CD4-positive, alpha-beta T cell treated with Interleukin-4 for 4 hours (primary cell): ENCODE results near the gene WNT10A.
"Not testable (repeated sequence)": the region's sequence is repeated elsewhere in the genome, so short reads cannot be mapped to it uniquely, and the experiment has no call there.

Source experiments
- DNase-seq: peaks from one replicate; pipeline ENCODE4 v3.0.0-alpha.2; 2020

The WNT10A gene

DNA sequence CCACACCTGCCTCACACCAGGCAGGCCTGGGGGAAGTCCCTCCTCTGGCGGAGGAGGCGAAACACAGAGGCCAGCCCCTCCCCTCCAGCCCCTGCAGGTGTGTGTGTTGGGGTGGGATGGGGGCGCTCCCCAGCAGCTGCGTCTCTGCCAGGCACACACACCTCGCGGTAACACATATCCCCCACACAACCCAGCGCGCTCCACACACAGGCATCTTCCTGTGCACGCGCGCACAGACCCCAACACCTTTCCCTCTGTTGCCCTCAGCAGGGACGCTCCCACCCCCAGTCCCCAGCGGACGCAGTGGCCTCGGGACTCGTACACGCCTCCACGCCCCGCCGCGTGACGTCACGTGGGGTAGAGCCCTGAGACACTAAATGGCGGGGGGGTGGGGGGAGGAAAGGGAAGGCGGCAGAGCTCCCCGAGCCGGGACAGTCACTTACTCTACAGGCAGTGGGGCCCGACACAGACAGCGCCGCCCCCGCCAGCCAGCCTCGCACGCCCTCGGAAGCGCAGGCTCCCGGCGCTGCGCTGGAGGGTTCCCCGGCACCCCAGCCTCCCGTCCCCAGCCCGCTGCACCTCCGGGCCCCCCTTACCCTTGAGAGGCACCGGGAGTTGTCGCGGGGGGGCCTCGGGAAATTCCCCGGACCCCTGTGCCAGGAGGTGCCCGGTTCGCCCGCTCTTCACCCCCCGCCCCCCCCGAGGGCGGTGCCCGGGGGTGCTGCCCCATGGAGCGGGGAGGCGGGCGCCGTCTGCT is at the start of gene WNT10A:
Gene WNT10A, plus strand, starts transcription at position 751 of the 757 bp plus-strand sequence. CDS start 144 bp downstream, outside the sequence.
- DNase-seq, result peak; percentile 92

DNA sequence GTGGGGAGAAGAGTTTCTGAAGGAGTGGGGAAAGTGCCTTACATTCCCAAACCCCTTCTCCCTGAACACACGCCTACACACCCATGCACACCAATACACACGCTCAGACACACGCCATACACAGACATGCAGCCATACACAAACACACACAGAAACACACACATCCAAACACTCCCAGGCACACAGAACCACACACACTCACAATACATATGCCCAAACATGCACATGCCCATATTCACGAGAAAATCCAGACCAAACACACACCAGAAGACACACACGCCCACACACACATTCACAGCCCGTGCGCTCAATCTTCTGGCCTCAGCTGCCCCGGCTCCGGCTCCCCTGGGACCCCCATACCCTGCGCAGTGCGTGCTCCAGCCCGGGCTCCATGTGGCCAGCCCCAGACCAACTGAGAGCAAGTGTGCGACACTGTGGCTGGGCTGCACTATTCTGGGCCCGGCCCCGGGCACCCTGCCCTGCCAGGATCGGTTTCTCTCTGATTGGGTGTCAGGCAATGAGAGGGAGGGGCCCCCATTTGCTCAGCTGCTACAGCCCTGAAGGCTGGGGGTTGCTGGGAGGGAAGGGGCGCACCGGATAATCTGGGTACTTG is 49.2 kb upstream of the WNT10A start, which contains the start of gene PRKAG3:
Gene PRKAG3, minus strand, starts transcription at position 426 of the 613 bp plus-strand sequence.
- no peak for DNase-seq

DNA sequence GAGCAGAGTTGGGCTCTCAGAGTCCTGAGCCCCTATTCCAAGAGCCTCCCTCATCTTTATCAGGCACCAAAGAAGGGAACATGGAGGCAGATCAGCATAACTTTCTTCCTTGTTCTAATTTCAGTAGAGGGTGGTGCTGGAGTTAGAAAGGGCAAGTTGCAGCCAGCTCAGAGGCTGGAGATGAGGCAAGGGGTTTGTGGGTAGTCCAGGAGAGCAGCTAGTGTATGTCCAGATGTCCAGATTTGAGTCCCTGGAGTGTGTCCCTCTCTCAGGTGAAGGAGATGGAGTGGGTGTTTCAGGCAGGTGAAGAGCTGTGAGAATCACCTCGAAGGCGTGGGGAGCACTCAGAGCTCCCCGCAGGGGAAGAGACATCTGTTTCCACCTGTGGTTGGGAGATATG is 48.6 kb upstream of the WNT10A start:
- DNase-seq, result no peak

DNA sequence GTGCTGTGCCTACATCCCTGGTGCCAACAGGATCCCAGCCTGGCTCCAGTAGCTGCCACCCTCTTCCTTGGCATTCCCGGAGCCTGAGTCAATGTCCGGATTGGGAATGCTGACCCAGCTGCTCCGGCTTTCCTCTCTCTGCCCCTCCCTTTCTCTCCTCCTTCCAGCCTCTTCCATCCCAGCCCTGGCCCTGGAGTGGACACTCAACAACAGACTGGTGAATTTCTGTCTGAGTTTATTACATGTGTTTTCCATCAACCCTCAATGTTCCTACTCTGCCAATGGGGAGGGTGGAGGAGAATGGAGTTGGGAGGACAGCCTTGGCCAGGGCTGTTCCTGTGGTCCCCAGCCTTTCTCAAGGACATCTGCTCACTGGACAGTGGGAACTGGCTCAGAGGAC is 48.1 kb upstream of the WNT10A start:
- no peak for DNase-seq

DNA sequence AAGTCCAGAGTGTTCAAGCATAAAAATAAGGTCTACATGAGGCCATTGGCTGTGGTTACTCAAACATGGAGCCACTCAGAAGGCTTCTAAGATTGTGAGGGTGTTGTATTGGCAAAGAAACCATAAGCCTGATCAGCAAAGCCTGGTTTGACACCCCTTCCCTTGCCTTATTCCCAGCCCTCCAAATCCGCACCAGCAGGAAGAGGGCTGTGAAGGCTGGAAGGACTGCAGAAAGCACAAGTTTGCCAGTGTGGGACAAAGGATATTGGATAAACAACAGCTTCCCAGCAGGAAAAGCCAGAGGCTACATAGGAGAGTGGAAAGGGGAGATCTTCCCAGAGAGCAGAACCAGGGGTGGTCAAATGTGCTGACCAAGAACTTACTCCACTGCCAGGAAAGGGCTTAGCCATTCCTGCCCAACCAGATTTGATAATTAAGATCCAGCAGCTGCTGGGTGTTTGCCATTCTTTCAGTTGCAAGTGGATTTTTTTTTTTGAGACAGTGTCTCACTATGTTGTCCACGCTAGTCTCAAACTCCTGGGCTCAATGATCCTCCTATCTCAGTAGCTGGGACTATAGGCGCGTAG is 47.5 kb upstream of the WNT10A start:
- DNase-seq, result no peak

DNA sequence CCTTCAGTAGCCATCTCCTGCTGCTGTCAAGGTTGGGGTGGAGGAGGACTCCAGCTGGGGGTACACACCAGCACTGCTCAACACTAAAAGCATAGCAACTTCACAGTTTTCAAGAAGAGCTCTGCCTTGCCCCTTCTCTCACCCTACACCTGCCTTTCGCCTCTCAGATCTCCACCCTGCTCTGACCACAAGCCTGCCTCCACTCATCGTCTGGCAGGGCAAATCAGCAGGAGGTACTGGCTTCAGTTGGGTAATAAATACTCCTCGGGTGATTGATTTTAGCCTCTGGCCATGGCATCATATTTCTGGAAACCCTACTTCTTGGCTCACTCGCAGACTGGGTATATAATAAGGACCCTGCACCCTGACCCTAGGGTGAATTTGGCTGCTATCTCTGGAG is 46.0 kb upstream of the WNT10A start:
- no peak for DNase-seq

DNA sequence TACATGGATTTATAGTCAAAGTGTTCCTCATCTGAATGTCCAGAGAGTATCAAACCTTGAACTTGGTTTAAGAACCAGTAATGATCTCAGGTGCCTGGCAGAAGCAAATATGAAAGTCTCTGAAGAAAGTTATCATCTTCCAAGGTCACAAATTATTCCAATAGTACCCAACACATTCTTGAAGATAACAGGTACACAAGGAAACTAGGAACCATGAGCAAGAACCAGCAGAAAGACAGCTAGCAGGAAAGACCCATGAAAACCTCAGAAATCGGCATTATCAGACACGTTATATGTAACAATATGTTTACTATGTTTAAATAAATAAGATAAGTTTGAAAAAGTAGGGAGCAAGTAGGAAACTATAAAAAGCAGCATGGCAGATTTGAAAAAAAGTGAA is 43.2 kb upstream of the WNT10A start:
- DNase-seq, result no peak

DNA sequence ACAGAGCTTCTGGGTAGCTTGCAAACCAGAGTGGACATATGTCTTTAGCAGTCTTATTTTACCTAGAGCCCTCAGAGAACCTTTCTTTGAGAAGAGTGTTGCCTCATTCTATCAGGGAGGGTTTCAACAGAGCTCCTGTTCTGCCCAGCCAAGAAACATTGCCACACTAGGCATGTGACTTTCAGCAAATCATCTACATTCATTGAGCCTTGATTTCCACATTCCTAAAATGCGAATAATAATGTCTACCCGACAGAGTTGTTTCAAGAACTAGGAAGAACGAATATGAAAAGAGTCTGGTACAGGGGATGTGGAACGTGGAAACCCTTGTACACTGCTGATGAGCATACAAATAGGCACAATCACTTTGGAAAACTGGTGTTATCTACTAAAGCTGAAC is 41.2 kb upstream of the WNT10A start:
- no peak for DNase-seq

DNA sequence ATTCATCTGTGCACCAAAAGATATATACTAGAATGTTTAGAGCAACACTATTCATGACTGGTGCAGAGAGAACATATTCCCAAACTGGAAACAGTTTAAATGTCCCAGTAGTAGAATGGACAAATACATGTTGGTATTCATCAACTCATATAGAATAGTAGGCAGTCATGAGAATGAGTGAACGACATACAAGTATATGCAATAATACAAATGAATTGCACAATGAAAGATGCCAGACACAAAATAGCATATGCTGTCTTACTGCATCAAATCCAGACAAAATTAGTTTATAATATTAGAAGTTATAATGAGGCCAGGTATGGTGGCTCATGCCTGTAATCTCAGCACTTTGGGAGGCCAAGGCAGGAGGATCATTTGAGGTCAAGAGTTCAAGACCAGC is 40.8 kb upstream of the WNT10A start:
- no peak for DNase-seq

DNA sequence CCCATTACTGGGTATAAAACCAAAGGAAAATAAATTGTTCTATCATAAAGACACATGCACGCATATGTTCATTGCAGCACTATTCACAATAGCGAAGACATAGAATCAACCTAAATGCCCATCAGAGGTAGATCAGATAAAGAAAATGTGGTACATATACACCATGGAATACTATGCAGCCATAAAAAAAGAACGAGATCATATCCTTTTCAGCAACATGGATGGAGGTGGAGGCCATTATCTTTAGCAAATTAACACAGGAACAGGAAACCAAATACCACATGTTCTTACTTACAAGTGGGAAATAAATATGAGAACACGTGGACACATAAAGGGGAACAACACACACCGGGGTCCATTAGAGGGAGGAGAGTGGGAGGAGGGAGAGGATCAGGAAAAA is 36.3 kb upstream of the WNT10A start:
- not testable (repeated sequence) for DNase-seq

DNA sequence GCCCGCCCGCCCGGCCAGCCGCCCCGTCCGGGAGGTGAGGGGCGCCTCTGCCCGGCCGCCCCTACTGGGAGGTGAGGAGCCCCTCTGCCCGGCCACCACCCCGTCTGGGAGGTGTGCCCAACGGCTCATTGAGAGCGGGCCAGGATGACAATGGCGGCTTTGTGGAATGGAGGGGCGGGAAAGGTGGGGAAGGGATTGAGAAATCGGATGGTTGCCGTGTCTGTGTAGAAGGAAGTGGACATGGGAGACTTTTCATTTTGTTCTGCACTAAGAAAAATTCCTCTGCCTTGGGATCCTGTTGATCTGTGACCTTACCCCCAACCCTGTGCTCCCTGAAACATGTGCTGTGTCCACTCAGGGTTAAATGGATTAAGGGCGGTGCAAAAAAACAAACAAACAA is 33.7 kb upstream of the WNT10A start:
- DNase-seq, result not testable (repeated sequence)

DNA sequence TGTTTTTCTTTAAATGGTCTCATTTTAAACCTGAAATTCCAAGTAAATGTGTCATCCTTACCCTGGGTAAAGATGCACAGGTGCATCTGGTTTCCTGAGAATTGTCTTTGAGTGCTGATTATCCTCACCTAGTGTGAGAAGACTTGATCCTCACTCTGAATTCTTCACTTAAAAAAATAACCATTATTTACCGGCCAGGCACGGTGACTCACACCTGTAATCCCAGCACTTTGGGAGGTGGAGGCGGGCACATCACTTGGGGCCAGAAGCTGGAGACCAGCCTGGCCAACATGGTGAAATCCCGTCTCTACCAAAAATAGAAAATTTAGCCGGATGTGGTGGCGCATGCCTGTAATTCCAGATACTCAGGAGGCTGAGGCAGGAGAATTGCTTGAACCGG is 30.9 kb upstream of the WNT10A start:
- DNase-seq, result no peak

DNA sequence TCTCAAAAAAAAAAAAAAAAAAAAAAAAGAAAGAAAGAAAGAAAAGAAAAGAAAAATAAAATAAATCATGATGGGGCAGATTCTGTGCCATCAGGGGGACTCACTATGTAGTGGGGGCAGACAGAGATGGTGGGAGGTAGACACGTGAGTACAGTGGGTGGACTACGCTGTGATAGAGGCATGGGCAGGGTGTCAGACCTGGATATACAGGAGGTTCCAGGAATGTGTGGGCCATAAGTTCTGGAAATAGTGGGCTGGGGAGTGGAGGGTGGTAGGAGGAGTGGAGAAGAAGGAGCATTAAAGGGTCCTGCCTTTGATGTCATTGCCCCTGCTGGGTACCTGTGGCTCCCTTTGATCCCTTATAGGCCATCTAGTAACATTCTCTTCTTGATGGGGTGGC is 29.9 kb upstream of the WNT10A start:
- DNase-seq, result no peak

DNA sequence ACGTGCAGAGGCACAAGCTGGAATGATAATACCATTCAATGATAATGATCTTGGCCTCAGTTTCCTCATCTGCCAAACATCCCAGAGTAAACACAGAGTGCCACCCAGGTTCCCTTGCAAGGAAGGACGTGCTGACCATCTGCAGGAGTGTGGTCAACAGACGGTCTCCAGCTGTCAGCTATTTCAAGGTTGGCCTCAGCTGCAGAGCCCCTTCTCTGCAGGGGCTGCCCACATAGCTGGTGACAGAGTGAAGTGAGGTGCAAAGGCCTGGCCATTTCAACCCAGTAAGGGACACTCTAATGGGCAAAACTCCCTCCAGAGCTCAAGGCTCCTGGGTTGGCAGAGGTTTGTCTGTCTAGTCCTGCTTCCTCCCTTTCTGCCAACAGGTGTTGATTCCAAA is 29.4 kb upstream of the WNT10A start:
- no peak for DNase-seq

DNA sequence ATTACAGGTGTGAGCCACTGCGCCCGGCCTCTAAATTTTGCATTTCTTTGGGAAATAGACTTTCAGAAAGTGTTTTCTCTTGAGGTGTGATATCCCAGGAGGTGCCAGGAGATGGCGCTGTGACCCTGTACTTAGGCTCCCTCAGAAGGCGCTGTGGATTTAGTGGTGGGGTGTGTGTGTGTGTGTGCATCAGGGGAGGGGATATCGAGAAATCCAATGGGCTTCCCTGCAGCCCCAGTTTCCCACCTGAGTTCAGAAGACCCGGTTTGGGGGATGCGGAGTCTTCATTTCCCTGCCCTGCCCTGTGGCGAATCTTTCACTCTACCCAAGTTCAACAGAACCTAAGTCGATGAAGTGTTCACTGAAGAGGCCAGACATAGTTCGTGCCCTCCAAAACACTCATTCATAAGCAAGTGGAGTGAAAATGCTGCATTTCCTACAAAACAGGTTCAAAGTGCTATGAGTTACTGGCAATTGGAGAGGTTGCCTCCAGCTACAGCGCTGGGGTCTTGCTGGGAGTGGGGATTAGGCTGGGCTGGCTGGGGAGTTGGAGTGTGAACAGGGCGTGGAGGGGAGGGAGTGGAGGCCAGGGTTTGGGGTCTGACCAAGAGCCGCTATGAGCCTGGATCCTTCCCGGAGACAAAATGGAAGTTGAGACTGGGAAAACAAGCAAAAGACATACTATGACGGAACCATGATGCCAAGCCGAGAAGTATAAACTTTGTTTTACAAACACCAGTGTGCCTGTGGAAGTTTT is 27.6 kb upstream of the WNT10A start:
- DNase-seq, result peak; percentile 72

DNA sequence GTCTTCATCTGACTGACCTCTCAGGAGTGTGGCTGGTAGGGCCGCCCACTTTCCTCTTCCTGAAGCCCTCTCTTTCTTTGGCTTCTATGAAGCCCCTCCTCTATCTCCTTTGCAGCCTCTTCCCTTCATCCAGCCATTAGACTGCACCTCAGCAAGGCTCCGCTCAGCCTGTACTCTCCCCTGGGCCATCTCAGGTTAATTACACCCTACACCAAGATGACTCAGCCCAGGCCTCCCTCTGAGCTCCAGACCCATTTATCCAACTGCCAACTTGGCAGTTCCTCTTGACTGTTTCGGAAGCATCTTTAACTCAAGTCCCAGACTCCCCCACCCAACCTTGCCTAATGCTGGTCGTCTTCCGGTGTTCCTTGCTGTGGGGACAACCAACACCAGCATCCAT is 26.9 kb upstream of the WNT10A start:
- DNase-seq, result no peak

DNA sequence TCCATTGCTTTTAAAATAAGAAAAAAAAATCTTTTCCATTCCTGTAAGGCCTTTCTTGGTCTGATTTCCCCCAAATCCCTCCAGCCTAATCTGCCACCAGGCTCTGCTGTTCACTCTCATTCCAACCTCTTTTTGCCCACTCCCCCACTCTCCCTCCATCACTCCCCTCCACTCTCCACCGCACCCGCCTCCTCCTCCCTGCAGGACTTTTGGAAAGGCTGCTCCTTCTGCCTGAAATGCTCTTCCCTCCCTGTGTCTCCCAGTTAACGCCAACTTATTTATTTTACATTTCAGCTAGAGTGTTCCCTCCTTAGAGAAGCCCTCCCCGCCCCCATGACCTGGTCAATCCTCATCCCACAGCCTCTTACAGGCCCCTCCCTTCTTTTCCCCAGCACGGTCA is 25.8 kb upstream of the WNT10A start:
- DNase-seq, result no peak

DNA sequence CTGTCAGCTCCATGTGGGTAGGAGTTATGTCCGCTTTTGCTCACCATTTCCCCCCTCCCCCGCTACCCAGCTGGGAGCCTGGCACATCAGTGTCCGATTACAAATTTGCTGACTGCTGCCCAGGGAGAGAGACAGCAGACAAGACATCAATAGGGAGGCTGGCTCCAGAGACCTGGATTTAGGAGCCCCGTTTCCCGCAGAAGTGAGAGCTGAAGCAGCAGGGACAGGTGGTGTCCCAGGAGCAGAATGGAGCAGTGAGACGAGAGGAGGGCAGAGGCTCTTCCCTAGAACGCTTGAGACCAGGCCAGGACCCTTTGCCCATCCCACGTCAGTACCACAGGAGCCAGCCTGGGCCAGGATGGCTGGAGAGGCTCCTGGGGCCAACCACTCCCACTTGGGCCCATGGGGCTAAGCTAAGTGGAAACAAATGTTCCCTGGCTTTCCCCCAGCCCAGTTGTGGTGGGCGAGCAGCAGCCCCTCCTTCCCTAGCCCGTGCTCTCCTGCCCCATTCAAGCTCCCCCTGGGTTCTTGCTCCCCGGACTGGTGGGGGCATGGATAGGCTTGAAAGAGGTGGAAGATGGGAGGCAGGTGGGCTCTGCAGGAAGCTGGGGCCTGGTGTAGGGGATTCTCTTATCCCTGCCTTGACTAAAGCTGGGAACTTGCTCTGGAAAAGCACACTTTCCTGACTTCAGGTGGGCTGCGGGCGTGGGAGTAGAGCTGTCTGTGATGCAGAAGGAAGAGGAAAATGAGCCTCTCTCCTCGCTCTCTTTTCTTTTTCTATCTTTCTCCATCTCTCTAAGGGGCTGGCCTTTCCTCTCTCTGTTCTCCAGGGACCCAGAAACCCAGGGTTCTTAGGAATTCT is 25.1 kb upstream of the WNT10A start:
- no peak for DNase-seq

DNA sequence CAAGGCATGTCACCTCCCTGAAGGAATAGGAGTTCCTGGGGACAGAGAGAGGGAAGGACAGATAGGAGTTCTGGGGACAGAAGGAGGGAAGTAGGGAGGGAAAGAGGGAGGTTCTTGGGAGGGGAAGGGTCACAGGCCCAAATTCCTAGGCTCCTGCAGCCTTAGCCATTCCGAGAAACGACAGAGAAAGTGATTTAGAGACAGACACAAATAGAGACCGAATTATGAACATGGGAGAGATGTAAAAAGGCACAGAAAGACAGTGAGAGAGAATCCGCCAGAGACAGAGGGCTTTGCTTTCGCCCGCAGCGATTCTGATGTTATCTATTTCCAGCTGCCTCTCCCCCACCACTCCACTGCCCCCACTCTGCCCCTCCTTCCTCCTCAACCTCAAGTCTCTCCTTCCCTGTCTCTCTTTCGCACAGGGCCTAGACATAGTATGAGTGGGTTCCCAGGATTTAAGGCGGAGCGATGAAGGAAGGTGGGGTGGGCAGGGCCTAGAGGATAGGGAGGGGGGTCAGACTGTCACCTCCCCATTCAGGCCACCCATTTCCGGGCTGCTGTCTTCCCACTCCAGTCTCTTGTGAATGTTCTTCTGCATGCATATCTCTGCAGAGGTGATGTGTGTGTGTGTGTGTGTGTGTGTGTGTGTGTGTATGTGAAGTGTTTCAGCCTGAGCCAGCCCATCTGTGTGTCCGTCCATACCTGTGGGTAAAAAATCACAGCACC is 24.3 kb upstream of the WNT10A start:
- DNase-seq, result no peak

DNA sequence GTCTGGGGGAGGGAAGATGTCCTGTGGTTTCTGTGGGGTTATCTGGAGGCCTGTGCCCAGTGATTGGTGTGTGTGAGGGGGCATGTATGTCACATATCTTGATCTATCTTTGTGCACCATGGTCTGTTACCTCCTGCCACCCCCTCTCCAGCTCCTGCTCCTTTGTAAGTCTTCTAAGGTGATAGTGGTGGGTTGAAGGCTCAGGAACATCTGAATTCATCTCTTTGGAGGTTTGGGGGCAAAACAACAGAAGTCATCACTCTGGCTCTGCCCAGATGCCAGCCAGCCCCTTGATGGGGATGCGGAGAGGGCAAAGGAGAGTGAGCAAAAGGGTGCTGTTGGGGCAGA is 23.8 kb upstream of the WNT10A start:
- no peak for DNase-seq

DNA sequence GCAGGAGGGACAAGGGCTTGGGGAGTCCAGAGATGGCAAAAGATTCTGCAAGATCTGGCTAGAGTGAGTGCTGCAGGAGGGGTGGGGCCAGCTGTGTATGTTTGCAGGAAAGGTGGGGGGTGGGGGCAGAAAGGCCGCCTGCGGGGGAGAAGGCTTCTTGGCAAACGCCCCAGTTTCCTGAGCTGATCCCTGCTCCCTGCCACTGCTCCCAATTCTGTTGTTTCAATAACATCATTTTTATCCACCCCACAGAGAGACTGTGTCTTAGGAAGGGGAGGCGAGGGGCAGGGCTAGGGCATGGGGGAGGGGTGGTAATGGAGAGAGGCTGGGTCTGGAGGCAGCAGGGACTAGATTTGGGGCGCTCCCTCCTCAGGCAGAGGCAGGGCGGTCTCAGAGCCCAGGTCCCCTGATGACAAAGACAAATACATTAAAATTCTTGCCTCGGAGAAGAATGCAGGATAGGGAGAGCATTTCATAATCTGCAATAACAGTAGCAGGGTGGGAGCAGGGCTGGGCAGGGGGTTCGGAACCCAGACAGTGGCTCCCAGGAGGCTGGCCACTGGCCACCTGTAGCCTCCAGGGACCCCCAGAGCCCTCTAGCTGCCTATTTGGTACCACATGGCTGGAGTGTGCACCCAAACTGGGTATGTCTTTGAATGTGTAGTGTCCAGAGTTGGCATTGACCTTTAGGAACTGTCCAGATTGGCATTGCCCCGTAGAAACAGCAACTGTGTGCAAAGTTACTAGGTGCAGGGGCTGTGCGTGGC is 23.1 kb upstream of the WNT10A start:
- DNase-seq, result no peak
